Astrocyte of the cerebellum (primary cell): ENCODE data around the gene MELTF.

Experiments used
- DNase-seq: peaks from one replicate; pipeline ENCODE4 v3.0.0-alpha.2; 2011; ENCODE audit warnings: low read depth
- H3K4me3 ChIP-seq: 2 replicates; pipeline ENCODE4 v1.5.1; 2011; ENCODE audit warnings: mild to moderate bottlenecking, low read depth, low read length, moderate library complexity
- in situ Hi-C: cut with HindIII; loops from 2 replicates; pipeline ENCODE4 v1.10.0; 2017; ENCODE audit warnings: low sequenced_read_pairs
- TF ChIP-seq, protein P1 (sequence below): IDR thresholded peaks from 2 replicates; pipeline ENCODE4 v1.5.1; 2012; ENCODE audit warnings: low read length, low read depth, moderate library complexity, mild to moderate bottlenecking; ENCODE audit errors: missing control alignments

MELTF gene

DNA sequence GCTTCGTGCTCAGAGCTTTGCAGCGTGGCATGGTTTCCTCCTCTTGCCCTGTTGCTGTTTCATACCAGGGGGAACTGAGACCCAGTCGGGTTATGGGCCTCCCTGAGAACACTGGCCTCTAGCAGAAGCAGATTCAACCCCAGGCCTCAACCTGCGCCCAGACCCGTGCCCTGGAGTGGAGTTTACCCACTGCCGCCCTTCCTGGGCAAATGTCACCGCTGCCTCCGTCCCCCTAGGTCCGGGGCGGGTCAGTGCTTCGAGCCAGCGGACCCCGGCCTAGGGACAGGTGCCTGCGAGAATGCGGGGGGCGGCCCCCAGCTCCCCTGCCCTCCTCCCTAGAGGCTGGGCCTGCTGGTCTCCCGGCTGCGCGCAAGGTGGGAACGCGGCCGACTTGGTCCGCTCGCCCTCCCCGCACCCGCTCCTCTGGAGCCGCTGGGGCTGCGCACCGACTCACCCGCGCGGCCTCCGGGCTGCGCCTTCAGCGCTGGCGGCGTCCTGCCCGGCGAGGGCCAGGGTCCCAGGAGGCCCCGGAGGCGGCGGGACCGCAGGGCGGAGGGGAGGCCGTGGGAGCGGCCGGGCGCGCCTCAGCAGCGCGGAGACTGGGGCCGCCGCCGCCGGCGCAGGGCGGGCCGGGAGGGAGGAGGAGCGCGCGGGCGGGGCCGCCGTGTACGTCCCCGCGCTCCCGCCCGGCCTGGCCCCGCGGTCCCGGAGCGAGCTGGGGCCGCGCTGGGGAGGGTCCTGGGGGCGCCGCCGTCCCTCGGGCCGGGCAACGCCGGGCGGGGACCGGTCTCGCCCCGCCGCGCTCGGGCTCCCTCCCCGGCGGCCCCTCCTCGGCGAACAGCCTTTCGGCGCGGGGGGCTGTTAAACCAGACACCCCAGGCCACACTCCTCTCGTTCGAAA, 61.1 kb downstream of the MELTF start, which contains the start of gene PIGZ:
Gene PIGZ (minus strand): TSS at position 601 of the 901 bp plus-strand sequence. CDS start 16,802 bp downstream, outside the sequence.
- TF ChIP-seq, protein P1, sequence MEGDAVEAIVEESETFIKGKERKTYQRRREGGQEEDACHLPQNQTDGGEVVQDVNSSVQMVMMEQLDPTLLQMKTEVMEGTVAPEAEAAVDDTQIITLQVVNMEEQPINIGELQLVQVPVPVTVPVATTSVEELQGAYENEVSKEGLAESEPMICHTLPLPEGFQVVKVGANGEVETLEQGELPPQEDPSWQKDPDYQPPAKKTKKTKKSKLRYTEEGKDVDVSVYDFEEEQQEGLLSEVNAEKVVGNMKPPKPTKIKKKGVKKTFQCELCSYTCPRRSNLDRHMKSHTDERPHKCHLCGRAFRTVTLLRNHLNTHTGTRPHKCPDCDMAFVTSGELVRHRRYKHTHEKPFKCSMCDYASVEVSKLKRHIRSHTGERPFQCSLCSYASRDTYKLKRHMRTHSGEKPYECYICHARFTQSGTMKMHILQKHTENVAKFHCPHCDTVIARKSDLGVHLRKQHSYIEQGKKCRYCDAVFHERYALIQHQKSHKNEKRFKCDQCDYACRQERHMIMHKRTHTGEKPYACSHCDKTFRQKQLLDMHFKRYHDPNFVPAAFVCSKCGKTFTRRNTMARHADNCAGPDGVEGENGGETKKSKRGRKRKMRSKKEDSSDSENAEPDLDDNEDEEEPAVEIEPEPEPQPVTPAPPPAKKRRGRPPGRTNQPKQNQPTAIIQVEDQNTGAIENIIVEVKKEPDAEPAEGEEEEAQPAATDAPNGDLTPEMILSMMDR = no peak
- in situ Hi-C loops = no loop called here
- no peak for DNase-seq
- peak within 1 kb of the TSS; percentile 56 for H3K4me3 ChIP-seq

DNA sequence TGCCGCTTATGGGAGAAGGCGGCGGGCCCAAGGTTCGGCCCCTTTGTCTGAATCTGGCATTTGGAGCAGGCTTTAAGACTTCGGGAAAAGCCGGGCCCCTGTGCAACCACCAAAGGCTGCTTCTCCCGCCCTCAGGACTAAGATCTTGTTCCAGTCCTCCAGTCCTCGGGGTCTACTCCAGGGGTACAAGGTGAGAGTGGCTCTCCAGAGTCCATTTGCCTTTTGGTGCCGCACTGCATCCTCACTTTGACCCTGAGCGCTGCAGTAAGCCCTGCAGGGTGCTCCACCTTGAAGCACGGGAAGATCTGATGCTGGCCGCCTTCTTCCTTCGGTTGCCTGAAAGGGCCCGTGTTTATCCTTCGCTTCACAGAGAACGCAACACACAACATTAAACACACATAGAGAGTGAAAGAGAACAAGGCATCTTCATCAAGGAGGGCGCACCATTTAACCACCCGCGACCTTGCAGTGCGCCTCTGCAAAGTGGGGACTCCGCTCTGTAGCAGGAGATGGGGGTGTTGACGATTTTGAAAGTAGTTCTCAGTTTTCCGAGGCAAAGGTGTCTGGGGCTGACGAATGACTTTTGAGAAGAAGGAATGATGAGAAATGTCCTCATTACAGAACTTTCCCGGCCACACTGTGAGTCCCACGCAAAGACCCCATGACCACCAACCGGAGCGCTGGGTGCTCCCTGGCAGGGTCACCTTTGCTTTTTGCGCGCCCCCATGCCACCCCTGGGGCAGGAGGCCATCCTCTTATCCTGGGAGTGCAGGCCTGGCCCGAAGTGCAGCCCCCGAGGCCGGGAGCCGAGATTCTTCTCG, 62.0 kb downstream of the MELTF start:
- in situ Hi-C loops = no loop called here
- H3K4me3 ChIP-seq = no peak overlapping the region
- TF ChIP-seq, protein P1 = no peak
- DNase-seq = no peak

DNA sequence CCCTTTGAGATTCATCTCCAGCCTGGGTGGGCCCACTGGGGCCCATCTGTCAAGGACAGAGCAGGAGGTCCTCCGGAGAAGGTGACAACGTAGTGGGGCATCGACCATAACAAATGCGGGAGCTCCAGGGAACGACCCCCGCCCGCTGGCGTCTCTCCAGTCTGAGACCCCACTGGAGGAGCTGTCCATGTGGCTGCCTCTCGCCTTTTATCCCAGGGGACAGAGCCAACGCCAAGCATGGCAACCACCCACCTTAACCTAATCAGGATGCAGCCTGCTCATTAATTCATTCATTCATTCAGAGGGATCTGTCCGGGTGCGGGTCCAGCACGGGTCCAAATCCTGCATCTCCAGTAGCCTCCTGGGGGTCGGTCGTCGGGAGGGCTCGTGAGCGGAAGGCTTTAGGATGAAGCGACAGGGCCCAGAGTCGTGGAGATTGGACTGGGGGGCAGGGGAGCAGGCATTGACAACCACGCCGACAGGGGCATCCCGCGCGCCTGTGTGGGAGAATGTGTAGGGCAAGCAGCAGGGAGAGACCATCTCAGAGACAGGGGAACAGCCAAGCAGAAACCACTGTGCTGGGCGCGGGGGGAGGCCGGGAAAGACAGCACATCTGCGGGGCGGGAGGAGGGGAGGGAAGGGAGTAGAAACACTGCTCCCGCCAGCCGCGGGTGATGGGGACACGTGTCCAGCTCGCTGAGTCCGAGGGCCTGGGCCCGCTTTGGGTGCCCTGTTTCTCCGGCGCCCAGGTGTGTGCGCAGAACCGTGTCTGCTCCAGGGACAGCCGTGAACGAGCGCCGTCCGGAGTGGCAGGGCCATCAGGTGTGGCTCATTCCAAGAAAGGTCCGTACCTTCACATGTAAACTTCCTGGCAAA, 62.9 kb downstream of the MELTF start:
- in situ Hi-C loops = no loop called here

DNA sequence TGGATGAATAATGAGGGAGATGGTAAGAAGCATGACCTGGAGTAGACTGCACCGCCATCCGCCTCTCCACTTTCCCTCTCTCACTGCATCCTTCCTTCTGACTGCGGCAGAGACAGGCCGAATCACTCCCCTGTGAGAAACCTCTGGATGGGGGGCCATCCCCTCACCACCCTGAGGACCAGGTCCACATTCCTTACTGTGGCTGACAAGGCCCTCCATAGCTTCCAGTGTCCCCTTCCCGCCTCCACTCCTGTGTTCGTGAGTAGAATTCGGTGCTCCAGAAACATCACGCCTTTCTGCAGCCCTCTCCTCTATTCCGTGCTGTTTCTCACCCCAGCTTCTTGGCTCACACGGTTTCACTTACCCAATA, 63.8 kb downstream of the MELTF start:
- TF ChIP-seq, protein P1 = no peak
- in situ Hi-C loops = no loop called here
- DNase-seq = no peak
- no peak overlapping the region for H3K4me3 ChIP-seq

More for the DNA sequence above, 62.9 kb downstream of the MELTF start:
- TF ChIP-seq, protein P1 = no peak
- no peak for DNase-seq
- no peak overlapping the region for H3K4me3 ChIP-seq

DNA sequence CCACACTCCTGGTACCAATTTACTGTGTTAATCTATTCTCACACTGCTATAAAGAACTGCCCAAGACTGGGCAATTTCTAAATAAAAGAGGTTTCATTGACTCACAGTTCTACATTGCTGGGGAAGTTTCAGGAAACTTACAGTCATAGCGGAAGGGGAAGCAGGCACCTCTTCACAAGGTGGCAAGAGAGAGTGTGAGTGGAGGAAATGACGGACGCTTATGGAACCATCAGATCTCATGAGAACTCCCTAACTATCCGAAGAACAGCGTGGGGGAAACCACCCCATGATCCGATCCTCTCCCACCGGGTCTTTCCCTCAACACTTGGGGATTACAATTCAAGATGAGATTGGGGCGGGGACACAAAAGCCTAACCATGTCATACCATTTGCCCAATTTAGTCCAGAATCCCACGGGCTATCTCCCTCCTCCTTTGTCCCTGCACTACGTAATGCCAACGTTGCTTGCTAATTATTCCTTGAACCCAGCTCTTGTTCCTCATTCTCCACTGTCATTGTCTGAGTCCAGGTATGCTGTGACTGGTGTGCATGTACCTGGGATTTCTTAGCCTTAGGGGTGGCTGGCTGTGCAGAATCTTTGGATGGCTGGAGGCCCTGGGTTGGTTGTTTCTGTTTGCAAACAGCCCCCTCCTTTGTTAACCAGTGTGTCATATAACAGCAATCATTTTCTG, 64.4 kb downstream of the MELTF start:
- H3K4me3 ChIP-seq = no peak overlapping the region
- DNase-seq = no peak
- in situ Hi-C loops = no loop called here
- TF ChIP-seq, protein P1 = no peak
